ENCODE measurements around the gene TENT5A. TPM values are rescaled to one million over a fixed set of nuclear protein-coding genes. Genes with fewer than 3 reads are reported as not detected.
"Not testable (repeated sequence)": the region's sequence is repeated elsewhere in the genome, so short reads cannot be mapped to it uniquely, and the experiment has no call there.

The TENT5A gene
- total RNA-seq, 1 experiment from 2014 or later, result 1.7 TPM

DNA sequence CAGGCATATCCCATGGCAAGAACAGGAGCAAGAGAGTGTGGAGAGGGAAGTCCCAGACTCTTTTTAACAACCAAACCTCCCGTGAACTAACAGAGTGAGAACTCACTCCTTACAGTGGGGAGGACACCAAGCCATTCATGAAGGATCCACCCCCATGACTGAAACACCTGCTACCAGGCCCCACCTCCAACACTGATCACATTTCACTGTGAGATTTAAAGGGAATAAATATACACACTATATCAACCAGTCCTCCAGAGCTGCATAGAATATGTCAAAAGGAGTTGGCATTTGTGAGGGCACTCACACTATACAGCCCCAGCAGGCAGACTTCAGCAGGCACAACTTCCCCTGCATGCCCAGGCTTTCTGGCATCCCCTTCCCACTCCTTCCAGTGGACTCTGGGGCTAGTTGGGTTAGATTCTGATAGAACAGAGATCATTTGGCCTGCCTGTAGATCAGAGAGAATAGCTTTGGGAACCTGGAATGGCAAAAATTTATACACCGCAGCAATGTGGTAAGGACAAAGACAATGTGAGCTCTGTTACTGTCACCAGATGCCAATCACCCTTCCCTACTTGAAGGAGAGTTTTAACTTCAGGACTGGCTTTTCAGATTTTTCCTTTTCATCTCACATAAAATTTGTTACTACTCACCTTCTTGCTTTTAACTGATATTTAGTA lies 25.2 kb upstream of the TENT5A start:
- Histone ChIP-seq H3K27ac (ENCODE audit: low read length) (no peak overlapping the region), H3K36me3 (ENCODE audit: control insufficient read depth, insufficient read depth, low read length) (no peaks in the 10 kb centered on the region), H3K4me1 (ENCODE audit: control insufficient read depth, insufficient read depth, low read length) (no peaks in the 10 kb centered on the region), H3K27me3 (ENCODE audit: control insufficient read depth, insufficient read depth, low read length) (no peaks in the 10 kb centered on the region), H3K4me3 (ENCODE audit: low read depth in 2 of 2, low read length in 2 of 2) (no peak overlapping the region), H3K9me3 (ENCODE audit: control insufficient read depth, insufficient read depth, low read depth, low read length) (no peaks in the 10 kb centered on the region)
- in situ Hi-C loops (cut with HindIII; ENCODE audit: low pct_unique_long_range_greater_than_20kb, low sequenced_read_pairs) (no loop called here), intact Hi-C loops (cut with micrococcal nuclease; ENCODE audit: unreplicated experiment) (no loop called here)
- POLR2A ChIA-PET, result no interaction called here
- BruUV-seq (replicated peaks), result no TSS peak
- TF ChIP-seq POLR2AphosphoS5 (IDR thresholded peaks at IDR 0.05; ENCODE audit: low read depth, low read length) (no peak), TCF7L2 (IDR thresholded peaks at IDR 0.05; ENCODE audit: low read depth, low read length) (no peak), SIN3A (IDR thresholded peaks at IDR 0.05; ENCODE audit: borderline replicate concordance, insufficient read depth, low read depth, low read length) (no peak)
- TF ChIP-seq, protein P1, sequence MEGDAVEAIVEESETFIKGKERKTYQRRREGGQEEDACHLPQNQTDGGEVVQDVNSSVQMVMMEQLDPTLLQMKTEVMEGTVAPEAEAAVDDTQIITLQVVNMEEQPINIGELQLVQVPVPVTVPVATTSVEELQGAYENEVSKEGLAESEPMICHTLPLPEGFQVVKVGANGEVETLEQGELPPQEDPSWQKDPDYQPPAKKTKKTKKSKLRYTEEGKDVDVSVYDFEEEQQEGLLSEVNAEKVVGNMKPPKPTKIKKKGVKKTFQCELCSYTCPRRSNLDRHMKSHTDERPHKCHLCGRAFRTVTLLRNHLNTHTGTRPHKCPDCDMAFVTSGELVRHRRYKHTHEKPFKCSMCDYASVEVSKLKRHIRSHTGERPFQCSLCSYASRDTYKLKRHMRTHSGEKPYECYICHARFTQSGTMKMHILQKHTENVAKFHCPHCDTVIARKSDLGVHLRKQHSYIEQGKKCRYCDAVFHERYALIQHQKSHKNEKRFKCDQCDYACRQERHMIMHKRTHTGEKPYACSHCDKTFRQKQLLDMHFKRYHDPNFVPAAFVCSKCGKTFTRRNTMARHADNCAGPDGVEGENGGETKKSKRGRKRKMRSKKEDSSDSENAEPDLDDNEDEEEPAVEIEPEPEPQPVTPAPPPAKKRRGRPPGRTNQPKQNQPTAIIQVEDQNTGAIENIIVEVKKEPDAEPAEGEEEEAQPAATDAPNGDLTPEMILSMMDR (IDR thresholded peaks at IDR 0.05), result no peak
- TF ChIP-seq, protein P2, sequence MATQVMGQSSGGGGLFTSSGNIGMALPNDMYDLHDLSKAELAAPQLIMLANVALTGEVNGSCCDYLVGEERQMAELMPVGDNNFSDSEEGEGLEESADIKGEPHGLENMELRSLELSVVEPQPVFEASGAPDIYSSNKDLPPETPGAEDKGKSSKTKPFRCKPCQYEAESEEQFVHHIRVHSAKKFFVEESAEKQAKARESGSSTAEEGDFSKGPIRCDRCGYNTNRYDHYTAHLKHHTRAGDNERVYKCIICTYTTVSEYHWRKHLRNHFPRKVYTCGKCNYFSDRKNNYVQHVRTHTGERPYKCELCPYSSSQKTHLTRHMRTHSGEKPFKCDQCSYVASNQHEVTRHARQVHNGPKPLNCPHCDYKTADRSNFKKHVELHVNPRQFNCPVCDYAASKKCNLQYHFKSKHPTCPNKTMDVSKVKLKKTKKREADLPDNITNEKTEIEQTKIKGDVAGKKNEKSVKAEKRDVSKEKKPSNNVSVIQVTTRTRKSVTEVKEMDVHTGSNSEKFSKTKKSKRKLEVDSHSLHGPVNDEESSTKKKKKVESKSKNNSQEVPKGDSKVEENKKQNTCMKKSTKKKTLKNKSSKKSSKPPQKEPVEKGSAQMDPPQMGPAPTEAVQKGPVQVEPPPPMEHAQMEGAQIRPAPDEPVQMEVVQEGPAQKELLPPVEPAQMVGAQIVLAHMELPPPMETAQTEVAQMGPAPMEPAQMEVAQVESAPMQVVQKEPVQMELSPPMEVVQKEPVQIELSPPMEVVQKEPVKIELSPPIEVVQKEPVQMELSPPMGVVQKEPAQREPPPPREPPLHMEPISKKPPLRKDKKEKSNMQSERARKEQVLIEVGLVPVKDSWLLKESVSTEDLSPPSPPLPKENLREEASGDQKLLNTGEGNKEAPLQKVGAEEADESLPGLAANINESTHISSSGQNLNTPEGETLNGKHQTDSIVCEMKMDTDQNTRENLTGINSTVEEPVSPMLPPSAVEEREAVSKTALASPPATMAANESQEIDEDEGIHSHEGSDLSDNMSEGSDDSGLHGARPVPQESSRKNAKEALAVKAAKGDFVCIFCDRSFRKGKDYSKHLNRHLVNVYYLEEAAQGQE (IDR thresholded peaks at IDR 0.05; ENCODE audit: insufficient read depth in 1 of 2, low read depth in 2 of 2, low read length in 1 of 2), result no peak
- CTCF ChIA-PET, result no interaction called here
- ATAC-seq (no peak), DNase-seq (ENCODE audit: low read depth, low spot score) (no peak)

DNA sequence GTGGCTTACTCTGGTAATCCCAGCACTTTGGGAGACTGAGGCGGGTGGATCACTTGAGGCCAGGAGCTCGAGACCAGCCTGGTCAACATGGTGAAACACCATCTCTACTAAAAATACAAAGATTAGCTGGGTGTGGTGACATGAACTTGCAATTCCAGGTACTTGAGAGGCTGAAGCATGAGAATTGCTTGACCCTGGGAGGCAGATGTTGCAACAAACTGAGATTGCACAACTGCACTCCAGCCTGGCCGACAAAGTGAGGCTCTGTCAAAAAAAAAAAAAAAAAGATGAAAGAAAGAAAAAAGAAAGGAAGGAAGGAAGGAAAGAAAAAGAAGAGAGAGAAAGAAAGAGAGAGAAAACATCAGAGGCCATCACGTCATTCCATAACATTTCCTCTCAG lies 23.7 kb upstream of the TENT5A start:
- in situ Hi-C loops (cut with HindIII; ENCODE audit: low pct_unique_long_range_greater_than_20kb, low sequenced_read_pairs); POLR2A ChIA-PET; DNase-seq (ENCODE audit: low read depth, low spot score); H3K36me3 ChIP-seq (ENCODE audit: control insufficient read depth, insufficient read depth, low read length); H3K4me1 ChIP-seq (ENCODE audit: control insufficient read depth, insufficient read depth, low read length); intact Hi-C loops (cut with micrococcal nuclease; ENCODE audit: unreplicated experiment); BruUV-seq (replicated peaks); H3K27ac ChIP-seq (ENCODE audit: low read length); ATAC-seq; CTCF ChIA-PET; H3K9me3 ChIP-seq (ENCODE audit: control insufficient read depth, insufficient read depth, low read depth, low read length); H3K4me3 ChIP-seq (ENCODE audit: low read depth in 2 of 2, low read length in 2 of 2); H3K27me3 ChIP-seq (ENCODE audit: control insufficient read depth, insufficient read depth, low read length): not testable (repeated sequence)

DNA sequence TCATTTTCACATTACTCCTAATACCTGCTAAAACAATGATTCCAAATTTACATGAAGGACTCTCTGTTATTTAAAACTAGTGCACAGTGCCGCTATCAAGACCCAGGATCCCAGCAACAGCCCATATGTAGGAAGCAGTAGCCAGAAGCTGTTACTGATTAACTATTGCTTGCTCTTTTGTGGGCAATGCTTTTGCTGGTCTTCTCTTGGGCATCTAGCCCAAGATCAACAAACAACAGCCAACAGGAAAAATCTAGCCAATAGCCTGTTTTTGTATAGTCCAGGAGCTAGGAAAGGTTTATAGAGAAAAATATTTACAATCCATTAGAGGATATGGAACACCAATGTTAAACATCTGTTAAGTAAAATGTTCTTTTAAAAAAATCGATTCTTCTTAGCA lies 22.1 kb upstream of the TENT5A start:
- no peak for TF ChIP-seq TCF7L2 (IDR thresholded peaks at IDR 0.05; ENCODE audit: low read depth, low read length)
- TF ChIP-seq, protein P2 (IDR thresholded peaks at IDR 0.05; ENCODE audit: insufficient read depth in 1 of 2, low read depth in 2 of 2, low read length in 1 of 2), result no peak
- TF ChIP-seq, protein P1 (IDR thresholded peaks at IDR 0.05), result no peak
- TF ChIP-seq POLR2AphosphoS5 (IDR thresholded peaks at IDR 0.05; ENCODE audit: low read depth, low read length), result no peak
- TF ChIP-seq SIN3A (IDR thresholded peaks at IDR 0.05; ENCODE audit: borderline replicate concordance, insufficient read depth, low read depth, low read length), result no peak
- no TSS peak for BruUV-seq (replicated peaks)
- Histone ChIP-seq H3K27ac (ENCODE audit: low read length) (no peak overlapping the region), H3K36me3 (ENCODE audit: control insufficient read depth, insufficient read depth, low read length) (no peaks in the 10 kb centered on the region), H3K4me3 (ENCODE audit: low read depth in 2 of 2, low read length in 2 of 2) (no peak overlapping the region), H3K27me3 (ENCODE audit: control insufficient read depth, insufficient read depth, low read length) (no peaks in the 10 kb centered on the region), H3K9me3 (ENCODE audit: control insufficient read depth, insufficient read depth, low read depth, low read length) (no peaks in the 10 kb centered on the region), H3K4me1 (ENCODE audit: control insufficient read depth, insufficient read depth, low read length) (no peaks in the 10 kb centered on the region)
- ChIA-PET CTCF (no interaction called here), POLR2A (no interaction called here)
- intact Hi-C loops (cut with micrococcal nuclease; ENCODE audit: unreplicated experiment) (no loop called here), in situ Hi-C loops (cut with HindIII; ENCODE audit: low pct_unique_long_range_greater_than_20kb, low sequenced_read_pairs) (no loop called here)
- ATAC-seq (no peak), DNase-seq (ENCODE audit: low read depth, low spot score) (no peak)

Data from Panc1 (cell line).